ENCODE results near the gene LNPEP. TPM values are rescaled to one million over a fixed set of nuclear protein-coding genes. Genes with fewer than 3 reads are reported as not detected.

LNPEP gene
- total RNA-seq, 4 donors from 2014 or later: 64.8 to 111 (median 80.5) TPM

- H3K9me3 ChIP-seq: no peaks in the 10 kb centered on the region
- H3K4me1 ChIP-seq: peaks cover 11 to 67% (median 17%) of the 10 kb centered on the region in 3 donors
- H3K27ac ChIP-seq: peak overlapping the region in 3 of 4 donors; percentile 5 to 58 (median 28)
- no peak overlapping the region for H3K4me3 ChIP-seq
- TF ChIP-seq POLR2AphosphoS5 (IDR thresholded peaks at IDR 0.05): no peak
- TF ChIP-seq EP300 (IDR thresholded peaks at IDR 0.05): no peak
- no peak for TF ChIP-seq CTCF (IDR thresholded peaks at IDR 0.05)
- TF ChIP-seq POLR2A (IDR thresholded peaks at IDR 0.05): no peak
- 0 to 15% methylated on average over 1 of the region's 1 CpG for WGBS, 2 donors (ENCODE audit: low coverage in 1 of 2)
- H3K27me3 ChIP-seq: no peaks in the 10 kb centered on the region
- H3K36me3 ChIP-seq: no peaks in the 10 kb centered on the region
- no peak for ATAC-seq
Measured at GRCh38 chr5:96968074-96968473, 32.2 kb downstream of the LNPEP start.

GRCh38 chr5:96968614-96969013 lies 32.7 kb downstream of the LNPEP start:
- Histone ChIP-seq H3K4me1 (peaks cover 11 to 66% (median 17%) of the 10 kb centered on the region in 3 donors), H3K9me3 (no peaks in the 10 kb centered on the region), H3K27me3 (no peaks in the 10 kb centered on the region), H3K27ac (peak overlapping the region in 2 of 4 donors; percentile 5 to 58), H3K4me3 (no peak overlapping the region), H3K36me3 (no peaks in the 10 kb centered on the region)
- 18 to 29% methylated on average over 2 of the region's 2 CpGs for WGBS, 2 donors (ENCODE audit: low coverage in 1 of 2)
- ATAC-seq: no peak
- TF ChIP-seq POLR2AphosphoS5 (IDR thresholded peaks at IDR 0.05) (no peak), EP300 (IDR thresholded peaks at IDR 0.05) (no peak), CTCF (IDR thresholded peaks at IDR 0.05) (no peak), POLR2A (IDR thresholded peaks at IDR 0.05) (no peak)

DNA sequence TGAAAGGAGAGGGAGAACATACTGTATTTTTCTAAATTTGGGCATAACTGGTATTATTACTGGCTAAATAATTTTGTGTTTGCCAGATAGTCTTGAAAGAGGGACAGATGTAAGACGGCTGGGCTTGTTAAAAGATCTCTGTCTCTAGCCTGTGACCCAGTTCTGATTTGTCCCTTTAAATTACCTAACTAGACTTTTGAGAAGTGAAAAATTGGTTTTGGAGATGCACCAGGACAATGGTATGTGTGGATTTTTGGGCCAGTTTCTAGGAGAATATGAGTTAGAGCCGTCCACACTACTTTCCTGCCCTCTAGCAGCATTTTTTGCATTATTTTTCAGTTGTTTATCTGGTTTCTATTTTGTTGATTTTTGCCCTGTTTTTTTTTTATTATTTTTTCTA lies 33.5 kb downstream of the LNPEP start:
- 24 to 29% methylated on average over 2 of the region's 2 CpGs for whole genome bisulfite sequencing, 2 donors (ENCODE audit: low coverage in 1 of 2)
- TF ChIP-seq EP300 (IDR thresholded peaks at IDR 0.05): no peak
- TF ChIP-seq CTCF (IDR thresholded peaks at IDR 0.05): no peak
- no peak for TF ChIP-seq POLR2A (IDR thresholded peaks at IDR 0.05)
- no peak for TF ChIP-seq POLR2AphosphoS5 (IDR thresholded peaks at IDR 0.05)
- H3K4me3 ChIP-seq: no peak overlapping the region
- peaks cover 11 to 68% (median 17%) of the 10 kb centered on the region in 3 donors for H3K4me1 ChIP-seq
- no peak for ATAC-seq
- H3K36me3 ChIP-seq: no peaks in the 10 kb centered on the region
- no peaks in the 10 kb centered on the region for H3K9me3 ChIP-seq
- H3K27me3 ChIP-seq: no peaks in the 10 kb centered on the region
- H3K27ac ChIP-seq: peak overlapping the region in 1 of 4 donors; percentile 58

GRCh38 chr5:96972599-96973334 lies 36.9 kb downstream of the LNPEP start:
- Histone ChIP-seq H3K9me3 (no peaks in the 10 kb centered on the region), H3K27me3 (no peaks in the 10 kb centered on the region), H3K4me1 (peaks cover 15 to 91% (median 15%) of the 10 kb centered on the region in 3 donors), H3K27ac (no peak overlapping the region), H3K36me3 (no peaks in the 10 kb centered on the region), H3K4me3 (no peak overlapping the region)
- TF ChIP-seq CTCF (IDR thresholded peaks at IDR 0.05) (no peak), POLR2AphosphoS5 (IDR thresholded peaks at IDR 0.05) (no peak), EP300 (IDR thresholded peaks at IDR 0.05) (no peak), POLR2A (IDR thresholded peaks at IDR 0.05) (no peak)
- ATAC-seq: no peak
- WGBS, 2 donors (ENCODE audit: low coverage in 1 of 2): 89 to 90% methylated on average over 2 to 5 of the region's 5 CpGs
